K562 (cell line): ENCODE results near the gene PRDM15. TPM values are rescaled to one million over a fixed set of nuclear protein-coding genes. Genes with fewer than 3 reads are reported as not detected.

Experiments
- ATAC-seq: fragments of 200-7000 bp; cut with Tn5 transposase; 3 replicates; pipeline ENCODE4 v1.9.1; 2020; ENCODE audit warnings: moderate library complexity
- BruUV-seq: library from RNA; stranded (reverse); fragments of 400-500 nt; replicated peaks from 2 replicates; lab custom pipeline; 2021; lab: Mats Ljungman, UMichigan
- CTCF ChIA-PET: fragments of 300-600 bp; formaldehyde crosslinking; extraction: SDS; loops from one replicate; lab custom pipeline; 2021; ENCODE audit warnings: low intra/inter-chr PET ratio; lab: Yijun Ruan, JAX
- POLR2A ChIA-PET: fragments of 300-600, 350-650 bp; sonication (Branson Sonifier 250); formaldehyde crosslinking; extraction: SDS; loops from one replicate; lab custom pipeline; 2021; ENCODE audit warnings: antibody characterized with exemption, inconsistent platforms; lab: Yijun Ruan, JAX
- DNase-seq, 4 experiments: peaks; one replicate each; pipeline versions ENCODE4 v3.0.0 to v3.0.0-alpha.2; 2011 to 2018; ENCODE audit warnings: low spot score in 3 of 4, mixed read lengths in 3 of 4; ENCODE audit errors: extremely low read depth in 1 of 4
- FAIRE-seq: peaks from 2 replicates; lab custom pipeline; 2011; peaks lifted over from hg19 to GRCh38; lab: Jason Lieb, UNC
- H2AFZ ChIP-seq: 2 replicates; pipeline ENCODE4 v1.6.0; 2011; ENCODE audit warnings: low read depth, low read length, control low read depth, inconsistent platforms
- H3K27ac ChIP-seq: fragments of 200-600 bp; 3 replicates; pipeline ENCODE4 v1.8.0; 2011; ENCODE audit warnings: low read depth, mild to moderate bottlenecking, control low read depth, inconsistent platforms, low read length, moderate library complexity, mixed read lengths; ENCODE audit errors: extremely low read depth
- H3K27me3 ChIP-seq, 2 experiments: fragments of 300-600 bp in 1 of 2; 2 replicates in 1 of 2; 3 replicates in 1 of 2; pipeline versions ENCODE4 v1.6.0 to v1.8.0; 2011; ENCODE audit warnings: inconsistent platforms in 2 of 2, low read length in 2 of 2, mild to moderate bottlenecking in 1 of 2, mixed read lengths in 1 of 2, moderate library complexity in 1 of 2; ENCODE audit not compliant: control insufficient read depth in 2 of 2, insufficient read depth in 2 of 2
- H3K36me3 ChIP-seq: fragments of 300-600 bp; 3 replicates; pipeline ENCODE4 v1.8.0; 2011; ENCODE audit warnings: mild to moderate bottlenecking, low read length, inconsistent platforms; ENCODE audit not compliant: control insufficient read depth, insufficient read depth
- H3K4me1 ChIP-seq, 2 experiments: fragments of 200-600 bp in 1 of 2; replicated peaks in 1 of 2; 2 replicates in 1 of 2; 3 replicates in 1 of 2; pipeline versions ENCODE4 v1.5.1 to v1.8.0; 2011; ENCODE audit warnings: inconsistent platforms in 2 of 2, low read length in 2 of 2, mild to moderate bottlenecking in 1 of 2, mixed read lengths in 1 of 2, moderate library complexity in 1 of 2; ENCODE audit not compliant: control insufficient read depth in 2 of 2, insufficient read depth in 2 of 2
- H3K4me2 ChIP-seq: 2 replicates; pipeline ENCODE4 v1.6.1; 2011; ENCODE audit warnings: low read length, control low read depth, inconsistent platforms, mixed read lengths; ENCODE audit not compliant: insufficient read depth
- H3K4me3 ChIP-seq: fragments of 200-600 bp; sonication (generic), shearing (Covaris generic); 2 replicates; pipeline ENCODE4 v1.5.1; 2016; ENCODE audit warnings: control low read depth, inconsistent platforms
- H3K79me2 ChIP-seq: fragments of 200-600 bp; 3 replicates; pipeline ENCODE4 v1.8.0; 2011; ENCODE audit warnings: low read length, inconsistent platforms; ENCODE audit not compliant: control insufficient read depth, insufficient read depth
- H3K9ac ChIP-seq, 2 experiments: 2 replicates each; pipeline versions ENCODE4 v1.6.0 to v1.6.1; 2011; ENCODE audit warnings: low read depth in 2 of 2, low read length in 2 of 2, control low read depth in 1 of 2, inconsistent platforms in 1 of 2, mild to moderate bottlenecking in 1 of 2, mixed read lengths in 1 of 2; ENCODE audit not compliant: insufficient read depth in 1 of 2
- H3K9me1 ChIP-seq: one replicate; pipeline ENCODE4 v1.6.0; 2011; ENCODE audit warnings: inconsistent platforms, mild to moderate bottlenecking, low read length, moderate library complexity; ENCODE audit not compliant: control insufficient read depth, insufficient read depth
- H3K9me3 ChIP-seq: replicated peaks from 2 replicates; pipeline ENCODE4 v1.5.1; 2011; ENCODE audit warnings: low read depth, low read length, inconsistent platforms; ENCODE audit not compliant: control insufficient read depth, insufficient read depth
- H4K20me1 ChIP-seq: replicated peaks from 2 replicates; pipeline ENCODE4 v1.6.1; 2011; ENCODE audit warnings: low read length, inconsistent platforms, mixed read lengths; ENCODE audit not compliant: control insufficient read depth, insufficient read depth
- CBX8 ChIP-seq: fragments of 200-600 bp; sonication (generic); IDR thresholded peaks from 2 replicates; pipeline ENCODE4 v1.6.1; 2012; ENCODE audit warnings: borderline replicate concordance, mixed run types, low read depth, mild to moderate bottlenecking, moderate library complexity, mixed read lengths, low read length, control low read depth, inconsistent platforms; ENCODE audit not compliant: poor library complexity, severe bottlenecking; ENCODE audit errors: extremely low read depth
- MEIS2 ChIP-seq: fragments of 450-650 bp; IDR thresholded peaks from 2 replicates; pipeline ENCODE4 v1.6.1; 2014; ENCODE audit warnings: mild to moderate bottlenecking; ENCODE audit not compliant: partially characterized antibody
- MLX ChIP-seq, 2 experiments: fragments of 450-650 bp in 1 of 2; sonication (generic) in 1 of 2; formaldehyde crosslinking; conservative IDR thresholded peaks; 2 replicates each; pipeline versions ENCODE4 v1.4.0 to v1.8.1; 2020 to 2022; ENCODE audit warnings: mild to moderate bottlenecking in 1 of 2, missing genetic modification reagents in 1 of 2
- WGBS: fragments of 100-300 bp; shearing (Covaris generic); methylation state at CpG from one replicate; pipeline ENCODE4 v1.1.6; 2016; ENCODE audit warnings: low coverage, mixed read lengths; ENCODE audit not compliant: insufficient coverage; ENCODE audit errors: missing lambda C conversion rate; 5-methylcytosine and 5-hydroxymethylcytosine counted together
- in situ Hi-C: fragments of 300-500 bp; cut with MboI; formaldehyde crosslinking; loops from 4 replicates; pipeline ENCODE4 v1.15.0; 2018; ENCODE audit warnings: inconsistent platforms, mixed read lengths
- intact Hi-C: fragments of 100-400 bp; cut with micrococcal nuclease; formaldehyde crosslinking; loops from 2 replicates; pipeline ENCODE4 v1.14.2; 2022
- polyA plus RNA-seq, 8 experiments: library from polyadenylated mRNA; depleted of rRNA in 4 of 8; stranded (reverse) in 5 of 8; unstranded in 3 of 8; fragments of >200 nt; fragmentation: Nextera tagmentation in 2 of 8; fragmentation: Illumina TruSeq in 1 of 8; extraction: Ambion mirVana in 2 of 8; extraction: Trizol in 1 of 8; gene quantifications; 2 replicates each; pipeline versions ENCODE4 v1.2.1 to v1.2.3, GENCODE V29; 2011 to 2014; ENCODE audit warnings: inconsistent platforms in 1 of 8, missing spikeins in 1 of 8
- total RNA-seq, 7 experiments: library from RNA; depleted of rRNA in 6 of 7; stranded (reverse); fragments of >200 nt in 6 of 7; fragmentation: Illumina TruSeq in 2 of 7; extraction: Trizol in 2 of 7; gene quantifications; 2 replicates each; pipeline versions ENCODE4 v1.2.1 to v1.2.3, GENCODE V29; 2011 to 2021; ENCODE audit warnings: low replicate concordance in 1 of 7

Gene PRDM15
- total and polyA plus RNA-seq, 9 of the 15 experiments (the other 6 are each of a cell fraction or from before 2014, with no cell fraction given), result 0.93 to 9.2 (median 6.2) TPM

GRCh38 chr21:41765420-41765821 lies 113.7 kb downstream of the PRDM15 start:
- no peak for FAIRE-seq
- no peak for TF ChIP-seq MLX (CRISPR knock-in tag; conservative IDR thresholded peaks at IDR 0.05)
- TF ChIP-seq MEIS2, result no peak
- TF ChIP-seq CBX8, result peak; percentile 62
- TF ChIP-seq, all 486 proteins: peak for 1
- no peak for ATAC-seq
- in situ Hi-C loops, result no loop called here
- Histone ChIP-seq H3K27me3 (peaks cover 50 to 81% of the 10 kb centered on the region in 2 experiments), H3K4me2 (no peak overlapping the region), H4K20me1 (peaks cover 4% of the 10 kb centered on the region; the same call in 1 of the 2 replicates), H3K79me2 (no peaks in the 10 kb centered on the region), H3K9me1 (no peaks in the 10 kb centered on the region), H3K36me3 (no peaks in the 10 kb centered on the region), H3K9me3 (no peaks in the 10 kb centered on the region), H3K4me3 (no peak overlapping the region), H3K27ac (no peak overlapping the region), H2AFZ (no peak overlapping the region), H3K9ac (no peak overlapping the region), H3K4me1 (no peaks in the 10 kb centered on the region; a peak in 2 of 5 replicates)
- no TSS peak for BruUV-seq
- 4% methylated on average over 11 of the region's 11 CpGs for WGBS
- ChIA-PET POLR2A (no interaction called here), CTCF (no interaction called here)
- intact Hi-C loops, result no loop called here
- DNase-seq, result no peak
